K562 (cell line): ENCODE data around the gene POLRMT.

Experiments
- AFF1 ChIP-seq, 2 experiments: fragments of 450-650 bp; IDR thresholded peaks; 2 replicates each; pipeline ENCODE4 v1.6.1; 2018; ENCODE audit warnings: mild to moderate bottlenecking in 2 of 2, low read depth in 1 of 2; ENCODE audit not compliant: partially characterized antibody in 2 of 2
- CHD2 ChIP-seq: IDR thresholded peaks from 2 replicates; pipeline ENCODE4 v1.6.1; 2011; ENCODE audit warnings: low read depth, low read length
- ELF2 ChIP-seq: fragments of 250-450 bp; sonication (Bioruptor Pico); IDR thresholded peaks from 2 replicates; pipeline ENCODE4 v1.5.0; 2021; ENCODE audit warnings: mild to moderate bottlenecking
- EP300 ChIP-seq: IDR thresholded peaks from 2 replicates; pipeline ENCODE4 v1.6.1; 2012; ENCODE audit warnings: low read length, improper control_type of control experiment
- PHF8 ChIP-seq: fragments of 200-600 bp; sonication (generic); IDR thresholded peaks from 2 replicates; pipeline ENCODE4 v1.6.1; 2012; ENCODE audit warnings: mixed run types, mild to moderate bottlenecking, inconsistent platforms, low read length, moderate library complexity, borderline replicate concordance
- POLR2AphosphoS5 ChIP-seq: IDR thresholded peaks from 2 replicates; pipeline ENCODE4 v1.6.1; 2011; ENCODE audit warnings: mild to moderate bottlenecking, low read depth, low read length, moderate library complexity; ENCODE audit not compliant: control insufficient read depth, insufficient read depth
- RAD21 ChIP-seq, 2 experiments: fragments of 250-450 bp in 1 of 2; fragments of 450-650 bp in 1 of 2; sonication (Bioruptor Pico) in 1 of 2; formaldehyde crosslinking in 1 of 2; IDR thresholded peaks in 1 of 2; conservative IDR thresholded peaks in 1 of 2; 2 replicates each; pipeline versions ENCODE4 v1.4.0 to v1.8.0; 2020 to 2022; ENCODE audit warnings: mild to moderate bottlenecking in 2 of 2, moderate library complexity in 1 of 2
- RBM25 ChIP-seq: fragments of 200-400 bp; formaldehyde crosslinking; IDR thresholded peaks from 2 replicates; pipeline ENCODE4 v1.6.1; 2018; ENCODE audit warnings: low read length, low read depth, moderate library complexity; ENCODE audit not compliant: severe bottlenecking
- TARDBP ChIP-seq: fragments of 450-650 bp; IDR thresholded peaks from 2 replicates; pipeline ENCODE4 v1.6.1; 2016
- TF ChIP-seq, protein P1 (sequence below), 3 experiments: IDR thresholded peaks in 2 of 3; conservative IDR thresholded peaks in 1 of 3; 2 replicates each; pipeline ENCODE4 v1.5.1; 2011 to 2012; ENCODE audit warnings: low read length in 3 of 3, mild to moderate bottlenecking in 3 of 3, control low read depth in 2 of 3, improper control_type of control experiment in 1 of 3, inconsistent platforms in 1 of 3, low read depth in 1 of 3, mixed read lengths in 1 of 3, moderate library complexity in 1 of 3; ENCODE audit not compliant: insufficient read depth in 2 of 3
- TF ChIP-seq, protein P2 (sequence below), 2 experiments: fragments of 450-650 bp in 1 of 2; sonication (generic) in 1 of 2; formaldehyde crosslinking in 1 of 2; IDR thresholded peaks in 1 of 2; conservative IDR thresholded peaks in 1 of 2; 2 replicates each; pipeline versions ENCODE4 v1.6.1 to v1.8.1; 2016 to 2023; ENCODE audit warnings: mild to moderate bottlenecking in 2 of 2, moderate library complexity in 2 of 2, inconsistent platforms in 1 of 2, missing genetic modification reagents in 1 of 2

DNA sequence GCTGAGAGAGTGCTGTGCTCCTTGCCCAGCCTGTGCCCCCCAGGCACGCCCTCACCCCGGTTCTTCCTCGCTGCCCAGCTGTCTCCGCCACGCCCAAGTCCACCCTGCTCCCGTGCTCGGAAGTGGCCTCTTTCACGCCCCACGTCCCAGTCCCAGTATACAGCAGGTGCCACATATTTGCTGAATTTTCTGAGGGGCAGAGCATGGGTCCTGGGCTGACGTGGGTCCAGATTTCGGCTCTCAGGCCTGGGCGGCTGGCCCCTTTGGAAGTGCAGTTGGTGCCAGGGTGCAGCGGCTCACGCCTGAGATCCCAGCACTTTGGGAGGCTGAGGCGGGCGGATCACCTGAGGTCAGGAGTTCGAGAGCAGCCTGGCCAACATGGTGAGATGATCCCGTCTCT is 40.3 kb downstream of the POLRMT start:
- TF ChIP-seq AFF1 (IDR thresholded peaks at IDR 0.05; ENCODE audit: low read depth in 1 of 2, partially characterized antibody in 2 of 2): no peak
- no peak for TF ChIP-seq PHF8
- no peak for TF ChIP-seq EP300
- TF ChIP-seq TARDBP: no peak
- TF ChIP-seq, protein P1, sequence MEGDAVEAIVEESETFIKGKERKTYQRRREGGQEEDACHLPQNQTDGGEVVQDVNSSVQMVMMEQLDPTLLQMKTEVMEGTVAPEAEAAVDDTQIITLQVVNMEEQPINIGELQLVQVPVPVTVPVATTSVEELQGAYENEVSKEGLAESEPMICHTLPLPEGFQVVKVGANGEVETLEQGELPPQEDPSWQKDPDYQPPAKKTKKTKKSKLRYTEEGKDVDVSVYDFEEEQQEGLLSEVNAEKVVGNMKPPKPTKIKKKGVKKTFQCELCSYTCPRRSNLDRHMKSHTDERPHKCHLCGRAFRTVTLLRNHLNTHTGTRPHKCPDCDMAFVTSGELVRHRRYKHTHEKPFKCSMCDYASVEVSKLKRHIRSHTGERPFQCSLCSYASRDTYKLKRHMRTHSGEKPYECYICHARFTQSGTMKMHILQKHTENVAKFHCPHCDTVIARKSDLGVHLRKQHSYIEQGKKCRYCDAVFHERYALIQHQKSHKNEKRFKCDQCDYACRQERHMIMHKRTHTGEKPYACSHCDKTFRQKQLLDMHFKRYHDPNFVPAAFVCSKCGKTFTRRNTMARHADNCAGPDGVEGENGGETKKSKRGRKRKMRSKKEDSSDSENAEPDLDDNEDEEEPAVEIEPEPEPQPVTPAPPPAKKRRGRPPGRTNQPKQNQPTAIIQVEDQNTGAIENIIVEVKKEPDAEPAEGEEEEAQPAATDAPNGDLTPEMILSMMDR (IDR thresholded peaks at IDR 0.05 in 2 of 3, conservative IDR thresholded peaks at IDR 0.05 in 1 of 3; ENCODE audit: insufficient read depth in 2 of 3, low read depth in 1 of 3, low read length in 3 of 3): no peak
- no peak for TF ChIP-seq RAD21 (CRISPR knock-in tag; conservative IDR thresholded peaks at IDR 0.05 in 1 of 2, IDR thresholded peaks at IDR 0.05 in 1 of 2)
- no peak for TF ChIP-seq ELF2
- TF ChIP-seq RBM25: no peak
- TF ChIP-seq, protein P2, sequence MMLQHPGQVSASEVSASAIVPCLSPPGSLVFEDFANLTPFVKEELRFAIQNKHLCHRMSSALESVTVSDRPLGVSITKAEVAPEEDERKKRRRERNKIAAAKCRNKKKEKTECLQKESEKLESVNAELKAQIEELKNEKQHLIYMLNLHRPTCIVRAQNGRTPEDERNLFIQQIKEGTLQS (IDR thresholded peaks at IDR 0.05): no peak
- TF ChIP-seq, protein P2 (CRISPR knock-in tag; conservative IDR thresholded peaks at IDR 0.05): no peak
- TF ChIP-seq POLR2AphosphoS5: no peak
- no peak for TF ChIP-seq CHD2
